ENCODE results near the gene TMC2.
A peak's percentile ranks its signal among the peaks of the same experiment; 100 is the strongest.

Gene TMC2

DNA sequence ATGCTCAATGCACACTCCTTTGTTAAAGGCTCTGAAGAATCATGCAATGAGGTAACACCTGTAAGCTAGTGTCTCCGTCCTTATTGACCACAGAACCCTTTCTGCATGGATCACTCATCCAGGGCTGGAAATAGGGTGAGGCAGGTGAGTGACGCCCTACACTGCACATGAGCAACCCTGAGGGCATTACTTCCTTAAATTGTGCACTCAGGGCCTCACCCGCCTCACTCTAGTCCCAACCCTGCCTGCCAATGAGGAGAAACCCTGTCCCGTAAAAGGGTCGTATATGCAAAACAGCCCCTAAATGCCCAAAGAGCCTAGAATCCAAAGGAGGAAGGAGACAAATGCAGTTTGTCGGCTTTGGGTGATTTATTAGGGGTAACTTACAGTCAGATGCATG is 82.4 kb downstream of the TMC2 start:
- no peaks in the 10 kb centered on the region for H3K9me3 Mint-ChIP-seq (ENCODE audit: low read depth)
- H3K27me3 Mint-ChIP-seq, result peaks cover 16% of the 10 kb centered on the region
- no peaks in the 10 kb centered on the region for H3K4me1 Mint-ChIP-seq (ENCODE audit: low read depth)
- no peak overlapping the region for H3K4me3 Mint-ChIP-seq
- H3K36me3 Mint-ChIP-seq, result peaks cover 3% of the 10 kb centered on the region
- no peak overlapping the region for H3K27ac Mint-ChIP-seq

DNA sequence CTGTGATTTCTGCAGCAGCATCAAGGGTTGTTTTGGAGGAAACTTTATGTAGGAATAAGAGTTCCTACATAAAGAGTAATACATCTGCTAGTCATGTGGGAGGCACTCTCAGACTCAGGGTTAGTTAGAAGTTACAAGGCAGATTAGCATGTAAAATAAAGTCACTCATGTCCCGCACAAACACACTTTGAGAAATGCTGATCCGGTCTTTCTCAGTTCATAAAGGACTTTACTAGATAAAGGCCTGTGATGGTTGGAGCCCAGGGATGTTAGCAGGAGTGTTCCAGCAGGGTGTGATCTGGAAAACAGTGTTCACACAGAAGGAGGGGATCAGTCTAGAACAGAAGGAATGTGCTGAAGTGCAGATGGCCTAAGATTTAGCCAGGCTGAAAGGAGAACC is 83.0 kb downstream of the TMC2 start:
- Mint-ChIP-seq H3K36me3 (peaks cover 3% of the 10 kb centered on the region), H3K27ac (no peak overlapping the region), H3K27me3 (peaks cover 16% of the 10 kb centered on the region), H3K4me1 (ENCODE audit: low read depth) (no peaks in the 10 kb centered on the region), H3K4me3 (no peak overlapping the region), H3K9me3 (ENCODE audit: low read depth) (no peaks in the 10 kb centered on the region)

DNA sequence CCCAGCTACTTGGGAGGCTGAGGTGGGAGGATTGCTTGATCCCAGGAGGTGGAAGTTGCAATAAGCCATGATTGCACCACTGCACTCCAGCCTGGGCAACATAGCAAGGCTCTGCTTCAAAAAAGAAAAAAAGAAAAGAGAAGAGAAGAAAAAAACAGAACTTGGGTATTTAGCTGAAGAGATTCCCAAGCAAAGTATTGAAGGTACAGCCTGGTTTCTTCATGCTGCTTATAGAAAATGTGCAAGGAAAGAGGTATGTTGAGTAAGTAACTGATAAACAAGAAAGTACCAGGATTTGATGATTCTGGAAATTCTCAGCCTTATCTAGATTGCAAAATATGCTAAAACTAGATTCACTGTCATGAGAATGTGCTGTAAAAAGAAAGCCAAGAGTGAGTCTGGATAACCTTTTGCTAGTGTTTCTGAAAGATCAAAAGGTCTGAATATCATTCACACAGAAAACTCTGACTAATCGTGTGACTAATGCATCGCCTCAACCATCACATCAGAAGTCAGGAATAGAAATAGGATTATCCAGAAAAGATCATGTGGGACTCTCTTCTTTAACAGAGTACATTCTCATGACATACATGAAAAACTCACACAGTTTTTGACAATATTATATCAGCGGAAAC is 83.7 kb downstream of the TMC2 start:
- Mint-ChIP-seq H3K36me3 (peaks cover 3% of the 10 kb centered on the region), H3K27ac (no peak overlapping the region), H3K27me3 (peaks cover 16% of the 10 kb centered on the region), H3K9me3 (ENCODE audit: low read depth) (no peaks in the 10 kb centered on the region), H3K4me3 (no peak overlapping the region), H3K4me1 (ENCODE audit: low read depth) (no peaks in the 10 kb centered on the region)

DNA sequence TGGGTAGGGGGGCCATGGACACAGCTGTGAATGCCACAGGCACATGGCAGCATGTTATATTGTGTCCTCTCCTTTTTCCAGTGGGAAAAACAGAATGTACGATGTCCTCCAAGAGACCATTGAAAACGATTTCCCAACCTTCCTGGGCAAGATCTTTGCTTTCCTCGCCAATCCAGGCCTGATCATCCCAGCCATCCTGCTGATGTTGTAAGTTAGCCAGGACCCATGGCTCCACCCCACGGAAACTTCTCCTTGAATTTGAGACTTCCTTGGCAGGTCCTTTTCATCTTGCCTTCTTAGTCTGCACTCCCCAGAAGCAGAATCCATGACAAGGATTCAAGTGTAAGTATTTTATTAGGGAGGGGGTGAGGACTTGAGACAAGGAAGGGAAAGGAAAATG is 87.8 kb downstream of the TMC2 start:
- Mint-ChIP-seq H3K36me3 (no peaks in the 10 kb centered on the region), H3K4me1 (ENCODE audit: low read depth) (no peaks in the 10 kb centered on the region), H3K27ac (no peak overlapping the region), H3K4me3 (no peak overlapping the region), H3K27me3 (peaks cover 17% of the 10 kb centered on the region), H3K9me3 (ENCODE audit: low read depth) (no peaks in the 10 kb centered on the region)

GRCh38 chr20:2625062-2625461 is 88.7 kb downstream of the TMC2 start:
- Mint-ChIP-seq H3K4me3 (no peak overlapping the region), H3K36me3 (peaks cover 2% of the 10 kb centered on the region), H3K9me3 (ENCODE audit: low read depth) (no peaks in the 10 kb centered on the region), H3K27ac (no peak overlapping the region), H3K4me1 (ENCODE audit: low read depth) (no peaks in the 10 kb centered on the region), H3K27me3 (peaks cover 16% of the 10 kb centered on the region)

DNA sequence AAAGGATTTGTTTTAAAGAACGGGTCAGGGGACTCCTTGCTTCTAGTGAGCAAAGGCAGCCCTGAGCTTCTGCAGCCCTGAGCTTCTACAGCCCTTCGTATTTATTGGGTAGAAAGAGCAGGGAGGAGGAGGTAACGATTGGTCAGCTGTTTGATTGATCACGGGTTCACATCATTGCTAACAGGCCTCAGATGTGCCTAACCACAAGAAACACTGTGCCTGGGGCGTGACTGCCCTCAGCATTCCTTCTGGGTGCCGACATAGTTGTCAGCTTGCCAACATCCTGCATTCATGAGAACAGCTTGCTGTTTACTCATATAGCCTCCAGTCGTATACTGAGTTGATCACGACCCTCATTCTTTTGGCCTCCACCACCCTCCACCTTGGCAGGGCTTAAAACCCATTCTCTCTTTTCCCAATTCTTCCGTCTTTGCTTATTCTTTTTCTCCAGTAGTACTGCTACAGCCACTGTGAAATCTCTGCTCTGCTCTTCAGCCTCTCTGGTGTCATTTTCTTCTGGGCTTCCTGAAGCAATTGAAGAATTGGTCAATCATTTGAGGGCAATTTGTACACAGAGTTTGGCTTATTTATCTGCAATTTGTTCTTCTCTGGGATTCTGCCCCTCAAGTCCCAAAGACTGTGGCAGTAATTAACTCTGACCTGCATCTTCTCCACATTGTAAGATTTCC is 90.6 kb downstream of the TMC2 start:
- H3K4me3 Mint-ChIP-seq, result no peak overlapping the region
- no peaks in the 10 kb centered on the region for H3K4me1 Mint-ChIP-seq (ENCODE audit: low read depth)
- peaks cover 2% of the 10 kb centered on the region for H3K36me3 Mint-ChIP-seq
- H3K27ac Mint-ChIP-seq, result no peak overlapping the region
- peaks cover 8% of the 10 kb centered on the region for H3K9me3 Mint-ChIP-seq (ENCODE audit: low read depth)
- peaks cover 21% of the 10 kb centered on the region for H3K27me3 Mint-ChIP-seq

DNA sequence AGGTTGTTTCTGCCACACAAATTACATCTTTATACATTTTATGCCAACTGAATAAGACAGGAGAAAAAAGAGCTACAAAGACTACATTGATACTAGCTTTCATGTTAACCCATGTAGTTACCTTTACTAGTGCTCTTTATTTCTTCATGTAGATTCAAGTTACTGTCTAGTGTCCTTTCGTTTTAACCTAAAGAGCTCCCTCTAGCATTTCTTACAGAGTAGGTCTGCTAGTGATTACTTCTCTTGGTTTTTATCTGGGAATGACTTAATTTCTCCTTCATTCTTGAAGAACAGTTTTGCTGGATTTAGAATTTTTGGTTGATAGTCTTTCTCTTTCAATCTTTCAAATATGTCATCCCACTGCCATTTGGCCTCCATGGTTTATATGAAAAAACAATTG is 94.9 kb downstream of the TMC2 start:
- Mint-ChIP-seq H3K27me3 (peaks cover 18% of the 10 kb centered on the region), H3K27ac (no peak overlapping the region), H3K4me1 (ENCODE audit: low read depth) (no peaks in the 10 kb centered on the region), H3K36me3 (peaks cover 2% of the 10 kb centered on the region), H3K9me3 (ENCODE audit: low read depth) (peaks cover 8% of the 10 kb centered on the region), H3K4me3 (no peak overlapping the region)

- no peak overlapping the region for H3K27ac Mint-ChIP-seq
- H3K4me1 Mint-ChIP-seq (ENCODE audit: low read depth), result peaks cover 3% of the 10 kb centered on the region
- peaks cover 2% of the 10 kb centered on the region for H3K36me3 Mint-ChIP-seq
- H3K27me3 Mint-ChIP-seq, result peaks cover 12% of the 10 kb centered on the region
- peaks cover 8% of the 10 kb centered on the region for H3K9me3 Mint-ChIP-seq (ENCODE audit: low read depth)
- H3K4me3 Mint-ChIP-seq, result no peak overlapping the region
Measured at GRCh38 chr20:2633381-2633780, 97.0 kb downstream of the TMC2 start.

DNA sequence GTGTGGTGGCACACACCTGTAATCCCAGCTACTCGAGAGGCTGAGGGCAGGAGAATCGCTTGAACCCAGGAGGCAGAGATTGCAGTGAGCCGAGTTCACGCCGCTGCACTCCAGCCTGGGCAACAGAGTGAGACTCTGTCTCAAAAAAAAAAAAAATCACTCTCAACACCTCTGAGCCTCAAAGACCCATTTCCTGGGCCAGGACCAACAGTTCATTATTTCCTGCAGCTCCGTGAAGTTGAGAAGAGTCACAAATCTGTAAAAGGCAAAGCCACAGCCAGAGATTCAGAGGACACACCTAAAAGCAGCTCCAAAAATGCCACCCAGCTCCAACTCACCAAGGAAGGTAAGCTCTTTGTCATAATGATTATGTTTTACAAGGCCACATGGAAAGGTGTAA is 100.9 kb downstream of the TMC2 start:
- Mint-ChIP-seq H3K27ac (no peak overlapping the region), H3K27me3 (peaks cover 2% of the 10 kb centered on the region), H3K4me1 (ENCODE audit: low read depth) (peaks cover 3% of the 10 kb centered on the region), H3K4me3 (no peak overlapping the region), H3K36me3 (peaks cover 3% of the 10 kb centered on the region), H3K9me3 (ENCODE audit: low read depth) (no peaks in the 10 kb centered on the region)

GRCh38 chr20:2640260-2640659 is 103.9 kb downstream of the TMC2 start:
- H3K36me3 Mint-ChIP-seq, result peaks cover 3% of the 10 kb centered on the region
- peaks cover 3% of the 10 kb centered on the region for H3K4me1 Mint-ChIP-seq (ENCODE audit: low read depth)
- no peak overlapping the region for H3K4me3 Mint-ChIP-seq
- H3K27me3 Mint-ChIP-seq, result no peaks in the 10 kb centered on the region
- no peaks in the 10 kb centered on the region for H3K9me3 Mint-ChIP-seq (ENCODE audit: low read depth)
- H3K27ac Mint-ChIP-seq, result no peak overlapping the region

DNA sequence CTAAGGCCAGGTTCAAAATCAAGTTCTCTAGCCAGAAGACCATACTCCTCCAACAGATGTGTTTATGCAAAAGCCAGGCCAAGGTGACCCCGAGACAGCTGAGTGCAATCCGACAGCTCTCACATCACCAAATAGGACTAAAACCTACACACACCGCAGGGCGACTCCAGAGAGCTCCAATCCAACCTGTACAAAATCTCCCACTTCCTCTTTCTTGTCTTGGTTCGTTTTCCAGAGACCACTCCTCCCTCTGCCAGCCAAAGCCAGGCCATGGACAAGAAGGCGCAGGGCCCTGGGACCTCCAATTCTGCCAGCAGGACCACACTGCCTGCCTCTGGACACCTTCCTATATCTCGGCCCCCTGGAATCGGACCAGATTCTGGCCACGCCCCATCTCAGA is 104.5 kb downstream of the TMC2 start:
- no peaks in the 10 kb centered on the region for H3K27me3 Mint-ChIP-seq
- peaks cover 3% of the 10 kb centered on the region for H3K4me1 Mint-ChIP-seq (ENCODE audit: low read depth)
- no peak overlapping the region for H3K27ac Mint-ChIP-seq
- peaks cover 3% of the 10 kb centered on the region for H3K36me3 Mint-ChIP-seq
- no peak overlapping the region for H3K4me3 Mint-ChIP-seq
- no peaks in the 10 kb centered on the region for H3K9me3 Mint-ChIP-seq (ENCODE audit: low read depth)

- H3K9me3 Mint-ChIP-seq (ENCODE audit: low read depth), result no peaks in the 10 kb centered on the region
- H3K27me3 Mint-ChIP-seq, result no peaks in the 10 kb centered on the region
- H3K36me3 Mint-ChIP-seq, result peaks cover 3% of the 10 kb centered on the region
- peaks cover 1% of the 10 kb centered on the region for H3K4me1 Mint-ChIP-seq (ENCODE audit: low read depth)
- no peak overlapping the region for H3K27ac Mint-ChIP-seq
- no peak overlapping the region for H3K4me3 Mint-ChIP-seq
Measured at GRCh38 chr20:2643708-2644107, 107.3 kb downstream of the TMC2 start.

GRCh38 chr20:2651772-2652723 is 115.7 kb downstream of the TMC2 start, which contains the start of gene NOP56:
Gene NOP56 (plus strand): TSS chr20:2652632. CDS start chr20:2652661, 29 bp downstream.
- H3K27ac Mint-ChIP-seq, result peak within 1 kb of the TSS; percentile 95
- peaks cover 21% of the 10 kb centered on the region for H3K36me3 Mint-ChIP-seq
- H3K4me1 Mint-ChIP-seq (ENCODE audit: low read depth), result peaks cover 43% of the 10 kb centered on the region
- no peaks in the 10 kb centered on the region for H3K9me3 Mint-ChIP-seq (ENCODE audit: low read depth)
- H3K4me3 Mint-ChIP-seq, result peak within 1 kb of the TSS; percentile 92
- no peaks in the 10 kb centered on the region for H3K27me3 Mint-ChIP-seq

GRCh38 chr20:2652724-2653555 is 116.6 kb downstream of the TMC2 start:
- H3K36me3 Mint-ChIP-seq, result peaks cover 21% of the 10 kb centered on the region
- peak overlapping the region; percentile 92 for H3K27ac Mint-ChIP-seq
- H3K4me3 Mint-ChIP-seq, result peak overlapping the region; percentile 91
- H3K4me1 Mint-ChIP-seq (ENCODE audit: low read depth), result peaks cover 49% of the 10 kb centered on the region
- H3K9me3 Mint-ChIP-seq (ENCODE audit: low read depth), result no peaks in the 10 kb centered on the region
- H3K27me3 Mint-ChIP-seq, result no peaks in the 10 kb centered on the region

Data from activated naive CD8-positive, alpha-beta T cell (primary cell).